Stomach (tissue), 9 donors: ENCODE measurements around the gene POC5. TPM values are rescaled to one million over a fixed set of nuclear protein-coding genes. Genes with fewer than 3 reads are reported as not detected.
"Not testable (repeated sequence)": the region's sequence is repeated elsewhere in the genome, so short reads cannot be mapped to it uniquely, and the experiment has no call there.

Experiments used
- DNase-seq, 2 donors: peaks; one replicate each; pipeline versions ENCODE4 v3.0.0 to v3.0.0-alpha.2; 2013 to 2019
- H3K27ac ChIP-seq, 5 donors: fragments of 200-600 bp in 4 of 5; sonication (generic) in 4 of 5; one replicate each; pipeline ENCODE4 v1.5.1; 2013 to 2019; ENCODE audit warnings: mild to moderate bottlenecking in 1 of 5, moderate library complexity in 1 of 5
- H3K27me3 ChIP-seq, 3 donors: fragments of 200-600 bp; sonication (generic); one replicate each; pipeline ENCODE4 v1.5.1; 2017 to 2019; ENCODE audit warnings: mixed run types in 1 of 3
- H3K36me3 ChIP-seq, 4 donors: fragments of 200-600 bp; sonication (generic); 1 replicate in 3 of 4; 2 replicates in 1 of 4; pipeline ENCODE4 v1.5.1; 2016 to 2019
- H3K4me1 ChIP-seq, 4 donors: fragments of 200-600 bp; sonication (generic); one replicate each; pipeline ENCODE4 v1.5.1; 2016 to 2019
- H3K4me3 ChIP-seq, 4 donors: fragments of 200-600 bp; sonication (generic) in 3 of 4; one replicate each; pipeline ENCODE4 v1.5.1; 2016 to 2019; ENCODE audit warnings: mild to moderate bottlenecking in 1 of 4
- H3K9me3 ChIP-seq, 4 donors: fragments of 200-600 bp; sonication (generic); one replicate each; pipeline ENCODE4 v1.5.1; 2016 to 2019
- EP300 ChIP-seq: sonication (generic); formaldehyde crosslinking; IDR thresholded peaks from one replicate; pipeline ENCODE4 v1.6.1; 2017; ENCODE audit warnings: antibody characterized with exemption
- POLR2A ChIP-seq, 4 donors: fragments of 450-650 bp; IDR thresholded peaks; one replicate each; pipeline ENCODE4 v1.6.1; 2016; ENCODE audit warnings: antibody characterized with exemption in 4 of 4, control low read depth in 2 of 4, mild to moderate bottlenecking in 1 of 4, moderate library complexity in 1 of 4
- POLR2AphosphoS5 ChIP-seq, 3 donors: sonication (generic); formaldehyde crosslinking; IDR thresholded peaks; one replicate each; pipeline ENCODE4 v1.6.1; 2016; ENCODE audit warnings: antibody characterized with exemption in 3 of 3
- WGBS, 5 donors: extraction: QIAGEN DNeasy Blood & Tissue Kit in 3 of 5; methylation state at CpG; one replicate each; pipeline versions ENCODE4 v1.1.5 to v1.1.7; 2013 to 2018; 5-methylcytosine and 5-hydroxymethylcytosine counted together
- intact Hi-C: fragments of 100-400 bp; cut with DNase I; formaldehyde crosslinking; loops from one replicate; pipeline ENCODE4 v1.15.1; 2023; ENCODE audit warnings: low total_unique reads
- polyA plus RNA-seq, 3 donors: library from polyadenylated mRNA; stranded (reverse); fragments of 200-250 nt; gene quantifications; one replicate each; pipeline ENCODE4 v1.2.3, GENCODE V29; 2013
- total RNA-seq, 5 donors: library from RNA; depleted of rRNA; stranded (reverse); fragments of >200 nt; gene quantifications; one replicate each; pipeline versions ENCODE4 v1.1.0 to v1.2.3, GENCODE V29; 2014 to 2016
- TF ChIP-seq, protein P1 (sequence below), 7 experiments: fragments of 450-650 bp in 4 of 7; fragments of 200-600 bp in 3 of 7; sonication (generic) in 3 of 7; IDR thresholded peaks; one replicate each; pipeline ENCODE4 v1.5.1; 2016 to 2019; ENCODE audit warnings: antibody characterized with exemption in 7 of 7, control low read depth in 2 of 7, mild to moderate bottlenecking in 1 of 7
- donor health status: healthy with polysubstance abuse.
- donor health status: Bipolar disorder and iron deficiency.
- donor health status: healthy.

Gene POC5
- total and polyA plus RNA-seq, 8 donors = 3.1 to 135 (median 7.3) TPM

DNA sequence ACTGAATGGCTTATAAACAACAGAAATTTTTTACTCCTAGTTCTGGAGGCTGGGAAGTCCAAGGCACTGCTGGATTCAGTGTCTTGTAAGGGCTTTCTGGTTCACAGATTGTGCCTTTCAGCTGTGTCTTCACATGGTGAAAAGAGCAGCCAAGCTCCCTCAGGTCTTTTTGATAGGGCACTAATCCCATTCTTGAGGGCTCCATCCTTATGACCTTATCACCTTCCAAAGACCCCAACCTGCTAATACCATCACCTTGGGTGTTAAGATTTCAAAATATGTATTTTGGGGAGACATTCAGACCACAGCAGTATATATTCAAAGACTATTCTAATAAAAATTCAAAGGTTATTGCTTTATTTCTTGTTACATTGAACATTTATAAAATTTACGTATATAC, 16.5 kb upstream of the POC5 start:
- peaks cover 0 to 6% (median 0%) of the 10 kb centered on the region in 4 donors for H3K9me3 ChIP-seq
- peaks cover 0 to 5% (median 0%) of the 10 kb centered on the region in 4 donors for H3K4me1 ChIP-seq
- no peaks in the 10 kb centered on the region for H3K27me3 ChIP-seq
- intact Hi-C loops = no loop called here
- no peak for TF ChIP-seq POLR2A (IDR thresholded peaks at IDR 0.05)
- no peak for TF ChIP-seq EP300
- TF ChIP-seq POLR2AphosphoS5 (IDR thresholded peaks at IDR 0.05) = no peak
- TF ChIP-seq, protein P1, sequence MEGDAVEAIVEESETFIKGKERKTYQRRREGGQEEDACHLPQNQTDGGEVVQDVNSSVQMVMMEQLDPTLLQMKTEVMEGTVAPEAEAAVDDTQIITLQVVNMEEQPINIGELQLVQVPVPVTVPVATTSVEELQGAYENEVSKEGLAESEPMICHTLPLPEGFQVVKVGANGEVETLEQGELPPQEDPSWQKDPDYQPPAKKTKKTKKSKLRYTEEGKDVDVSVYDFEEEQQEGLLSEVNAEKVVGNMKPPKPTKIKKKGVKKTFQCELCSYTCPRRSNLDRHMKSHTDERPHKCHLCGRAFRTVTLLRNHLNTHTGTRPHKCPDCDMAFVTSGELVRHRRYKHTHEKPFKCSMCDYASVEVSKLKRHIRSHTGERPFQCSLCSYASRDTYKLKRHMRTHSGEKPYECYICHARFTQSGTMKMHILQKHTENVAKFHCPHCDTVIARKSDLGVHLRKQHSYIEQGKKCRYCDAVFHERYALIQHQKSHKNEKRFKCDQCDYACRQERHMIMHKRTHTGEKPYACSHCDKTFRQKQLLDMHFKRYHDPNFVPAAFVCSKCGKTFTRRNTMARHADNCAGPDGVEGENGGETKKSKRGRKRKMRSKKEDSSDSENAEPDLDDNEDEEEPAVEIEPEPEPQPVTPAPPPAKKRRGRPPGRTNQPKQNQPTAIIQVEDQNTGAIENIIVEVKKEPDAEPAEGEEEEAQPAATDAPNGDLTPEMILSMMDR (IDR thresholded peaks at IDR 0.05) = no peak
- no peaks in the 10 kb centered on the region for H3K36me3 ChIP-seq
- H3K27ac ChIP-seq = no peak overlapping the region
- H3K4me3 ChIP-seq = no peak overlapping the region
- 93 to 98% (median 96%) methylated on average over 1 of the region's 1 CpG for WGBS, 5 donors
- DNase-seq = no peak

DNA sequence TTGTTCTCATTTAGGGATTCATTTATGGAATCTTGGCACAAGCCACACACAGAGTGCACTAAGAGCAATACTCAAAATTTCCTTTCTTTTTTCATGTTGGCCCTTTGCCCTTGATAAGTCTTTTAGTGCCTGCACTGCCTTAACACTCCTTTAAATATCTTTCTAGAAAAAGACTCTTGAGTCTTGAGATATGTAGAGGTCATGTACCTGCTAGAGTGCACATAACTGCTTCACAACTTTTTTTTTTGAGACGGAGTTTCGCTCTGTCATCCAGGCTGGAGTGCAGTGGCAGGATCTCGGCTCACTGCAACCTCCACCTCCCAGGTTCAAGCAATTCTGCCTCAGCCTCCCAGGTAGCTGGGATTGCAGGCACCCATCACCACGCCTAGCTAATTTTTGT, 14.3 kb upstream of the POC5 start:
- H3K27me3 ChIP-seq, H3K9me3 ChIP-seq, H3K4me1 ChIP-seq, H3K36me3 ChIP-seq, H3K27ac ChIP-seq, H3K4me3 ChIP-seq, DNase-seq, intact Hi-C loops: not testable (repeated sequence)
- WGBS, 5 donors = 80 to 94% (median 89%) methylated on average over 4 of the region's 4 CpGs

DNA sequence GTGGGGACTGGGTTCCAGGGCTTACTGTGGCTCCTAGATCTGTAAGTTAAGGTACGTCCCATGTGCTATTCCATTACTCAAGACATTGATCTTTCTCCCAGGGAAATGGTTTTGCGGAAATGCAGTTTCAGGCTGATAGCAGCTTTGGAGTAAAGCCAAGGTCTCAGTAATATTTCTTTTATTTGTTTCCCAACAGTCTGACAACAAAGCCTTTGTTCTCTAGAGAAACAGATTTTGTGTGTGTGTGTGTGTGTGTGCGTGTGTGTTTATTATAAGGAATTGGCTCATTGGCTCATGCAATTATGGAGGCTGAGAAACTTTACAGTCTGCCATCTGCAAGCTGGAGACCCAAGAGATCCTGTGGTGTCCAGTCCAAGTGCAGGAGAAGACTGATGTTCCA, 12.1 kb upstream of the POC5 start:
- no peaks in the 10 kb centered on the region for H3K36me3 ChIP-seq
- no peaks in the 10 kb centered on the region for H3K27me3 ChIP-seq
- 27 to 46% (median 36%) methylated on average over 3 of the region's 3 CpGs for WGBS, 5 donors
- intact Hi-C loops = no loop called here
- H3K4me3 ChIP-seq = no peak overlapping the region
- peaks cover 0 to 5% (median 0%) of the 10 kb centered on the region in 4 donors for H3K4me1 ChIP-seq
- H3K27ac ChIP-seq = peak overlapping the region in 1 of 5 donors; percentile 41
- TF ChIP-seq EP300 (no peak), POLR2AphosphoS5 (IDR thresholded peaks at IDR 0.05) (no peak)
- TF ChIP-seq, protein P1 (IDR thresholded peaks at IDR 0.05) = no peak
- H3K9me3 ChIP-seq = peaks cover 0 to 6% (median 0%) of the 10 kb centered on the region in 4 donors
- DNase-seq = peak in 1 of 2 donors; percentile 74

GRCh38 chr5:75727931-75728330, 10.7 kb upstream of the POC5 start:
- H3K4me3 ChIP-seq = no peak overlapping the region
- peaks cover 0 to 5% (median 0%) of the 10 kb centered on the region in 4 donors for H3K4me1 ChIP-seq
- H3K36me3 ChIP-seq = no peaks in the 10 kb centered on the region
- intact Hi-C loops = no loop called here
- no peak overlapping the region for H3K27ac ChIP-seq
- H3K9me3 ChIP-seq = peaks cover 0 to 4% (median 0%) of the 10 kb centered on the region in 4 donors
- no peak for DNase-seq
- H3K27me3 ChIP-seq = no peaks in the 10 kb centered on the region
- no peak for TF ChIP-seq EP300
- TF ChIP-seq, protein P1 (IDR thresholded peaks at IDR 0.05) = no peak
- no peak for TF ChIP-seq POLR2AphosphoS5 (IDR thresholded peaks at IDR 0.05)
- TF ChIP-seq POLR2A (IDR thresholded peaks at IDR 0.05) = no peak
- 59 to 80% (median 72%) methylated on average over 2 of the region's 2 CpGs for WGBS, 5 donors

DNA sequence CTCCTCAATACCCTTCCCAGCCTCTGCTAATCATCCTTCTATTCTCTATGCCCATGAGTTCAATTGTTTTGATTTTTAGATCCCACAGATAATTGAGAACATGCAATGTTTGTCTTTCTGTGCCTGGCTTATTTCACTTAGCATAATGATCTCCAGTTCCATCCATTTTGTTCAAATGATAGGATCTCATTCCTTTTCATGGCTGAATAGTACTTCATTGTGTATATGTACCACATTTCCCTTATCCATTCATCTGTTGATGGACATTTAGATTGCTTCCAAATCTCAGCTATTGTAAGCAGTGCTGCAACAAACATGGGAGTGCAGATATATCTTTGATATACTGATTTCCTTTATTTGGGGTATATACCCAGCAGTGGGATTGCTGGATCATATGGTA, 9.0 kb upstream of the POC5 start:
- intact Hi-C loops, H3K27me3 ChIP-seq, H3K4me3 ChIP-seq, H3K36me3 ChIP-seq, H3K27ac ChIP-seq, DNase-seq, H3K9me3 ChIP-seq, H3K4me1 ChIP-seq: not testable (repeated sequence)
